Retinal pigment epithelial cell (primary cell): Measurements from ENCODE around the gene CFAP410.
"Not testable (repeated sequence)": the region's sequence is repeated elsewhere in the genome, so short reads cannot be mapped to it uniquely, and the experiment has no call there.

Experiments used
- DNase-seq: peaks from one replicate; pipeline ENCODE4 v3.0.0-alpha.2; 2010; ENCODE audit warnings: low read depth
- H3K4me3 ChIP-seq: 2 replicates; pipeline ENCODE4 v1.5.1; 2011; ENCODE audit warnings: mild to moderate bottlenecking, low read length, control low read depth, moderate library complexity
- TF ChIP-seq, protein P1 (sequence below): conservative IDR thresholded peaks from 2 replicates; pipeline ENCODE4 v1.5.1; 2011; ENCODE audit warnings: low read depth, low read length, control low read depth, inconsistent platforms

CFAP410 gene

DNA sequence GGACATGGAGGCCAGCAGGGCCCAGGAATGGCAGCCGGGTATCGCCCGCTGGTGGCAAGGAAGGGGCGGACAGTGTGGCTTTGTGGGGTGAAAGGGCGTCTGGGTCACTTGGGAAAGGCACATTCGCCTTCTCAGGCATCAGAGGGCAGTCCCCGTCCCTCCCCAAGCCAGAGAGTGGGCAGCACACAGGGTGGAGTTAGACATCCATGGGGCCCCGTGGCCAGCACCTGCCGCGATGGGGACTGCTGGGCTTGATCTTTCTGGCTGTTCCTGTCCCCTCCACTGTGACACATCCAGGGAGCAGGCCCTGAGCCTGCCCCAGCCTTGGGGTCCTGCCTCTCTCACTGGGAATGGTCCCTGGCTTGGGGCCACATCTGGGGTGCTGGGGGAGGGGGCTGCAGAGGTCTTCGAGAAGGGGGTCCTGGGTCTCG, 10.2 kb upstream of the CFAP410 start:
- DNase-seq: no peak
- TF ChIP-seq, protein P1, sequence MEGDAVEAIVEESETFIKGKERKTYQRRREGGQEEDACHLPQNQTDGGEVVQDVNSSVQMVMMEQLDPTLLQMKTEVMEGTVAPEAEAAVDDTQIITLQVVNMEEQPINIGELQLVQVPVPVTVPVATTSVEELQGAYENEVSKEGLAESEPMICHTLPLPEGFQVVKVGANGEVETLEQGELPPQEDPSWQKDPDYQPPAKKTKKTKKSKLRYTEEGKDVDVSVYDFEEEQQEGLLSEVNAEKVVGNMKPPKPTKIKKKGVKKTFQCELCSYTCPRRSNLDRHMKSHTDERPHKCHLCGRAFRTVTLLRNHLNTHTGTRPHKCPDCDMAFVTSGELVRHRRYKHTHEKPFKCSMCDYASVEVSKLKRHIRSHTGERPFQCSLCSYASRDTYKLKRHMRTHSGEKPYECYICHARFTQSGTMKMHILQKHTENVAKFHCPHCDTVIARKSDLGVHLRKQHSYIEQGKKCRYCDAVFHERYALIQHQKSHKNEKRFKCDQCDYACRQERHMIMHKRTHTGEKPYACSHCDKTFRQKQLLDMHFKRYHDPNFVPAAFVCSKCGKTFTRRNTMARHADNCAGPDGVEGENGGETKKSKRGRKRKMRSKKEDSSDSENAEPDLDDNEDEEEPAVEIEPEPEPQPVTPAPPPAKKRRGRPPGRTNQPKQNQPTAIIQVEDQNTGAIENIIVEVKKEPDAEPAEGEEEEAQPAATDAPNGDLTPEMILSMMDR: no peak
- H3K4me3 ChIP-seq: no peak overlapping the region

DNA sequence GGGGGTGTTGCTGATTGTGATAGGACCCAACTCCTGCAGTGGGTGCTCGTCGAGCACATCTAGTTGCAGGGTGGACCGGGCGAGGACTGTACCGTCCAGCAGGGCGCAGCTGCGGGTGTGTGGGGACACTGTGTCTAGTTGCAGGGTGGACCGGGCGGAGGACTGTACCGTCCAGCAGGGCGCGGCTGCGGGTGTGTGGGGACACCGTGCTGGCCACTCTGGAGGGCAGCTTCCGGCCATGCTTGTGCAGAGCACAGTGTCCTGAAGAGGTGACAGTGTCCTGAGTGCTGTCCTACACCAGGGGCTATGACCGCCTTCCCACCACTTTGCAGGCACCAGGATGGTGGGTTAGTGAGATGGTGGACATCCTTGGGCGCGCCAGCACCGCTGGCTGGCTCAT, 9.7 kb upstream of the CFAP410 start:
- TF ChIP-seq, protein P1: no peak
- no peak overlapping the region for H3K4me3 ChIP-seq
- no peak for DNase-seq

DNA sequence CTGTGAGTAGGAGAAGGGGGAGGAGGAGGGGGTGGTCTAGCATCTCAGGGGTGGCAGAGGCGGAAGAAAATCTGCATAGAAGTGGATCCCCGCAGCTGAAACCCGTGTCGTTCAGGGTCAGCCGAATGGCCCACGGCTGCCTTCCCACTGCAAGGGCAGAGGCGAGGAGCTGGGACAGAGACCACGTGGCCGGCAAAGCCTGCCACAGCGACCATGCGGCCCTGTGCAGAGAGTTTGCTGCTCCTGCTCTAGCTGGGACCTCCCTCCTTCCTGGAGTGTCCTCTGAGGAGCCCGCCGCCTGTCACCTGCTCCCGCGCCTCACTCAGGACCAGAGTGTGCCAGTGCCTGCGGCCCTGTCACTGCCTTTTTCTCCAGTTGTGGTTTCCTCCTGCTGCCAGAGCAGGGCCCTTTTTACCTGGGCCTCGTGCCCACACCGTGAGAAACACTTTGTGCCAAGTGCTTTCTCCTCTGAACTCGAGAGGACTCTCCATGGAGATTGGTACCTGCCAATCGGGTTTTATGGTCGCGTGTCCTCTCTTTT, 8.8 kb upstream of the CFAP410 start:
- DNase-seq: no peak
- TF ChIP-seq, protein P1: no peak
- no peak overlapping the region for H3K4me3 ChIP-seq

DNA sequence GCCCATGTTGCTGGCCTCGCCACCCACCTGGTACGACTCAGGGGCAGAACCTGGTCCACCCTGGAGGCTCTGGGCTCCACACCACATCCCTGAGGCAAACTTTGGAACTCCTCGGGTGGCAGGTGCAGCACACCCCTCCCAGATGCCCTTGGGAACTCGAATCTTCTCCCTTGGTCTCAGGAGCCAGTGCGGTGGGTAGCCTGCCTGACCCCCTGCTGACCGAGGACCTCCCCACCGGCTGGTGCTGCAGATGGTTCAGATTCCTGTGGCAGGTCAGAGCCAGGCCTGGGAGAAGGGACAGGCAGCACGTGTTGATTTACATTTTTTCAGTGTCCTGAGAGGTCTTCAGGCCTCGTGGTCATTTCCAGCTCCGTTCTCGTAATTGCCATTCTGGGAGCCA, 6.3 kb upstream of the CFAP410 start:
- no peak overlapping the region for H3K4me3 ChIP-seq
- TF ChIP-seq, protein P1: no peak
- DNase-seq: no peak

DNA sequence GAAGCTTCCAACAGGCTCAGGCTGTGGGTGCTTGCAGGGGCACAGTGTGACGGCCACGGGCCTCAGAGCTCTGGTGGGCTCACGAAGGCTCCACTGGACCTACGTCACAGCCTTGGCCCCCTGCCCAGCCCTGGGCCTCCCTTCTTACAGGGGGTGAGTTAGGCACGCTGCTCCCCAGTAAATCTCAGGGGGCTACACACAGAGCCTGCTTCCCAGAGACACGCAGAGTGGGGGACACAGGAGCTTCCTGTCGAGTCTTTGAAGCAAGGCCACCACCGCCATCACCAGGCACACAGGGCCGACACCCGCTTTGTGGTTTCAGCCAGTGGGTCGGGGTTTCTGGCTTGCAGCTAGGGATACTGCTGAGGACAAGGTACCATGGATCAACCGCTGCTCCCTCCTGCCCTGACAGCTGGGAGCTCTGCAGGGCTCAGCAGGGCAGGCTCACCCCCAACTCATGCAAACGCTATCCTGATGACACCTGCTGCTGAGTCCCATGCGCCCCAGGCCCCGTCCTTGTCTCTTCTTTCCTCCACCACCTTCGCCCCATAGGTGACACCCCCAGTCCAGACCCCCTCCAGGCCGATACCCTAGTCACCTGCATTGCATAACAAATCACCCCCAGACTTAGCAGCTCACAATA, 5.5 kb upstream of the CFAP410 start:
- TF ChIP-seq, protein P1: no peak
- H3K4me3 ChIP-seq: no peak overlapping the region
- no peak for DNase-seq

DNA sequence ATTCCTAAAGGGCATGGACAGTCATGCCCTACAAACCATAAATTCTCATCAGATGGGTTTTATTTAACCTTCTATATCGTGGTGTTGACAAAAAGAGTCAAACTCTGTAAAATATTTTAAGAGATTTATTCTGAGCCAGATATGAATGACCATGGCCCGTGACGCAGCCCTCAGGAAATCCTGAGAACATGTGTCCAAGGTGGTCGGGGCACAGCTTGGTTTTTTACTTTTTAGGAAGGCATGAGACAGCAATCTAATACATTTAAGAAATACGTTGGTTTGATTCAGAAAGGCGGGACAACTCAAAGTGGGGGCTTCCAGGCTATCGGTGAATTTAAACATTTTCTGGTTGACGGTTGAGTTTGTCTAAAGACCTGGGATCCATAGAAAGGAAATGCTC, 3.8 kb upstream of the CFAP410 start:
- DNase-seq, H3K4me3 ChIP-seq: not testable (repeated sequence)

DNA sequence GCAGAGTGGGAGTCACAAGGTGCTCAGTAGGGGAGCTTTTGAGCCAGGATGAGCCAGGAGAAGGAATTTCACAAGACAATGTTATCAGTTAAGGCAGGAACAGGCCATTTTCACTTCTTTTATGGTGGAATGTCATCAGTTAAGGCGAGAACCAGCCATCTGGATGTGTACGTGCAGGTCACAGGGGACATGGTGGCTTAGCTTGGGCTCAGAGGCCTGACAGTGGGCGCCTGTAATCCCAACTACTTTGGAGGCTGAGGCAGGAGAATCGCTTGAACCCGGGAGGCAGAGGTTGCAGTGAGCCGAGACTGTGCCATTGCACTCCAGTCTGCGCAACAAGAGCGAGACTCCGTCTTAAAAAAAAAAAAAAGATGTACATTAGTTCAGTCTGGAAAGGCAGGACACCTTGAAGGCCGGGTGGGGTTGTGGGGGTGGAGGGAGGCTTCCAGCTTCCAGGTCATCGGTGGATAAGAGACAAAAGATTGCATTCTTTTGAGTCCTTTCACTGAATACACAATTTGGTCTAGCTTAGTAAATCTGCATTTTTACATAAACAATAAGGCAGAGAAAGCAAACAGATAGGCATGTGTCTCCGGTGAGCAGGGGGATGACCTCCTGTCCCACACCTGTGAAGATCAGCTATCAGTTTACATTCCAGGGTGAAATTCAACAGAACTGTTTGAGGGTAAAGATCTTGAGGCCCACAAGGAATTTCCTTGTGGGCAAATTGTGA, 2.7 kb upstream of the CFAP410 start:
- DNase-seq: not testable (repeated sequence)

More for the DNA sequence above, 2.7 kb upstream of the CFAP410 start:
- H3K4me3 ChIP-seq: not testable (repeated sequence)
